Measurements from ENCODE around the gene TRIM13. TPM values are rescaled to one million over a fixed set of nuclear protein-coding genes. Genes with fewer than 3 reads are reported as not detected.

The TRIM13 gene
- total RNA-seq, 1 donor from 2014 or later: 34.9 TPM

GRCh38 chr13:49975826-49976225 is 21.0 kb upstream of the TRIM13 start:
- no peak for DNase-seq (ENCODE audit: low spot score)
- Mint-ChIP-seq H3K27ac (ENCODE audit: unreplicated experiment) (no peak overlapping the region), H3K4me1 (ENCODE audit: unreplicated experiment) (no peaks in the 10 kb centered on the region), H3K4me3 (ENCODE audit: unreplicated experiment) (no peak overlapping the region), H3K36me3 (ENCODE audit: low read depth, unreplicated experiment) (no peaks in the 10 kb centered on the region), H3K27me3 (ENCODE audit: unreplicated experiment) (no peaks in the 10 kb centered on the region), H3K9me3 (ENCODE audit: unreplicated experiment) (no peaks in the 10 kb centered on the region)
- TF ChIP-seq CTCF (IDR thresholded peaks at IDR 0.05; ENCODE audit: unreplicated experiment): no peak

- no peaks in the 10 kb centered on the region for H3K9me3 Mint-ChIP-seq (ENCODE audit: unreplicated experiment)
- H3K4me3 Mint-ChIP-seq (ENCODE audit: unreplicated experiment): no peak overlapping the region
- no peaks in the 10 kb centered on the region for H3K4me1 Mint-ChIP-seq (ENCODE audit: unreplicated experiment)
- TF ChIP-seq CTCF (IDR thresholded peaks at IDR 0.05; ENCODE audit: unreplicated experiment): peak; percentile 91
- peak; percentile 70 for DNase-seq (ENCODE audit: low spot score)
- no peak overlapping the region for H3K27ac Mint-ChIP-seq (ENCODE audit: unreplicated experiment)
- H3K36me3 Mint-ChIP-seq (ENCODE audit: low read depth, unreplicated experiment): no peaks in the 10 kb centered on the region
- H3K27me3 Mint-ChIP-seq (ENCODE audit: unreplicated experiment): no peaks in the 10 kb centered on the region
Observed at GRCh38 chr13:49976314-49977258, 20.3 kb upstream of the TRIM13 start.

- Mint-ChIP-seq H3K4me3 (ENCODE audit: unreplicated experiment) (no peak overlapping the region), H3K4me1 (ENCODE audit: unreplicated experiment) (no peaks in the 10 kb centered on the region), H3K36me3 (ENCODE audit: low read depth, unreplicated experiment) (no peaks in the 10 kb centered on the region), H3K27me3 (ENCODE audit: unreplicated experiment) (no peaks in the 10 kb centered on the region), H3K9me3 (ENCODE audit: unreplicated experiment) (no peaks in the 10 kb centered on the region), H3K27ac (ENCODE audit: unreplicated experiment) (no peak overlapping the region)
- TF ChIP-seq CTCF (IDR thresholded peaks at IDR 0.05; ENCODE audit: unreplicated experiment): no peak
- DNase-seq (ENCODE audit: low spot score): no peak
Observed at GRCh38 chr13:49977992-49978391, 18.9 kb upstream of the TRIM13 start.

GRCh38 chr13:49980266-49980665 is 16.6 kb upstream of the TRIM13 start:
- Mint-ChIP-seq H3K9me3 (ENCODE audit: unreplicated experiment) (no peaks in the 10 kb centered on the region), H3K36me3 (ENCODE audit: low read depth, unreplicated experiment) (no peaks in the 10 kb centered on the region), H3K27me3 (ENCODE audit: unreplicated experiment) (no peaks in the 10 kb centered on the region), H3K27ac (ENCODE audit: unreplicated experiment) (no peak overlapping the region), H3K4me3 (ENCODE audit: unreplicated experiment) (no peak overlapping the region), H3K4me1 (ENCODE audit: unreplicated experiment) (no peaks in the 10 kb centered on the region)
- DNase-seq (ENCODE audit: low spot score): no peak
- TF ChIP-seq CTCF (IDR thresholded peaks at IDR 0.05; ENCODE audit: unreplicated experiment): no peak

GRCh38 chr13:49985129-49985528 is 11.7 kb upstream of the TRIM13 start:
- Mint-ChIP-seq H3K9me3 (ENCODE audit: unreplicated experiment) (no peaks in the 10 kb centered on the region), H3K27me3 (ENCODE audit: unreplicated experiment) (no peaks in the 10 kb centered on the region), H3K27ac (ENCODE audit: unreplicated experiment) (no peak overlapping the region), H3K36me3 (ENCODE audit: low read depth, unreplicated experiment) (no peaks in the 10 kb centered on the region), H3K4me3 (ENCODE audit: unreplicated experiment) (no peak overlapping the region), H3K4me1 (ENCODE audit: unreplicated experiment) (no peaks in the 10 kb centered on the region)
- DNase-seq (ENCODE audit: low spot score): no peak
- TF ChIP-seq CTCF (IDR thresholded peaks at IDR 0.05; ENCODE audit: unreplicated experiment): no peak
